Choroid plexus epithelial cell (primary cell): ENCODE results near the gene IRAK1.
"Not testable (repeated sequence)": the region's sequence is repeated elsewhere in the genome, so short reads cannot be mapped to it uniquely, and the experiment has no call there.

ENCODE experiments used
- DNase-seq: peaks from one replicate; pipeline ENCODE4 v3.0.0-alpha.2; 2010; ENCODE audit warnings: low read depth
- H3K4me3 ChIP-seq: 2 replicates; pipeline ENCODE4 v1.5.1; 2011; ENCODE audit warnings: low read depth, mild to moderate bottlenecking, control low read depth, low read length, moderate library complexity
- TF ChIP-seq, protein P1 (sequence below): conservative IDR thresholded peaks from 2 replicates; pipeline ENCODE4 v1.5.1; 2011; ENCODE audit warnings: low read depth, mild to moderate bottlenecking, control low read depth, inconsistent platforms, low read length, moderate library complexity

The IRAK1 gene

DNA sequence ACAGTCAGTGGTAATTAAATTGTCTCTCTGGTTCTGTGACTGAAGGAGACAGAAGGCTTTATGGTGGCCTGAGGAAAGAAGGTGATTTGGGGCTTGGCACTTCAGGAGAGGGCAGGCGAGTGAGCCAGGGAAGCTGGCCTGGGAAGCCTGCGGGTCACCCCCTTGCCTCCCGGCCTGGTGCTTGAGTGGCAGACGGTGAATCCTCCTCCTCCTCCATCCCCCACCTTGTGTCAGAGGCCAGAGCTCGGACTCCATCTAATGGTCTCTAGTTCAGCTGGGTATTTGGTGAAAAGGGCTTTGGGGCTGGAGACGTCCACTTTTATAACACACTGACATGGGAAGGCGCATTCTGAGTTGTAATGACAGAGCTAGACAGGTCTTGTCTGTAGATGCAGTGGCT lies 38.5 kb downstream of the IRAK1 start:
- TF ChIP-seq, protein P1, sequence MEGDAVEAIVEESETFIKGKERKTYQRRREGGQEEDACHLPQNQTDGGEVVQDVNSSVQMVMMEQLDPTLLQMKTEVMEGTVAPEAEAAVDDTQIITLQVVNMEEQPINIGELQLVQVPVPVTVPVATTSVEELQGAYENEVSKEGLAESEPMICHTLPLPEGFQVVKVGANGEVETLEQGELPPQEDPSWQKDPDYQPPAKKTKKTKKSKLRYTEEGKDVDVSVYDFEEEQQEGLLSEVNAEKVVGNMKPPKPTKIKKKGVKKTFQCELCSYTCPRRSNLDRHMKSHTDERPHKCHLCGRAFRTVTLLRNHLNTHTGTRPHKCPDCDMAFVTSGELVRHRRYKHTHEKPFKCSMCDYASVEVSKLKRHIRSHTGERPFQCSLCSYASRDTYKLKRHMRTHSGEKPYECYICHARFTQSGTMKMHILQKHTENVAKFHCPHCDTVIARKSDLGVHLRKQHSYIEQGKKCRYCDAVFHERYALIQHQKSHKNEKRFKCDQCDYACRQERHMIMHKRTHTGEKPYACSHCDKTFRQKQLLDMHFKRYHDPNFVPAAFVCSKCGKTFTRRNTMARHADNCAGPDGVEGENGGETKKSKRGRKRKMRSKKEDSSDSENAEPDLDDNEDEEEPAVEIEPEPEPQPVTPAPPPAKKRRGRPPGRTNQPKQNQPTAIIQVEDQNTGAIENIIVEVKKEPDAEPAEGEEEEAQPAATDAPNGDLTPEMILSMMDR = no peak
- H3K4me3 ChIP-seq = no peak overlapping the region
- DNase-seq = no peak

DNA sequence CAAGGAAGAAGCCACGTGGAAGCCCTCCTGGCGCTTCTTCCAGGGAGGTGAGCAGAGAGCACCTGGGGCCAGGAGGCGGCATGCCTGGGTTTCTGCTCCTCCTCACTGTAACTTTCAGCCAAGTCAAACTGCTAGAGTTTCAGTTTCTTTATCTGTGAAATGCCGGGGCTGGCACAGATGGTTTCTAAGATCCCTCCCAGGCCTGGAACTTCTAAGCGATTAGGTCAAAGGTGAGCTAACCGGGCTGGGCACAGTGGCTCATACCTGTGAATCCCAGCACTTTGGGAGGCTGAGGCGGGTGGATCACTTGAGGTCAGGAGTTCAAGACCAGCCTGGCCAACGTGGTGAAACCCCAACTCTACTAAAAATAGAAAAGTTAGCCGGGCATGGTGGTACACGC lies 39.3 kb downstream of the IRAK1 start:
- not testable (repeated sequence) for DNase-seq, H3K4me3 ChIP-seq

DNA sequence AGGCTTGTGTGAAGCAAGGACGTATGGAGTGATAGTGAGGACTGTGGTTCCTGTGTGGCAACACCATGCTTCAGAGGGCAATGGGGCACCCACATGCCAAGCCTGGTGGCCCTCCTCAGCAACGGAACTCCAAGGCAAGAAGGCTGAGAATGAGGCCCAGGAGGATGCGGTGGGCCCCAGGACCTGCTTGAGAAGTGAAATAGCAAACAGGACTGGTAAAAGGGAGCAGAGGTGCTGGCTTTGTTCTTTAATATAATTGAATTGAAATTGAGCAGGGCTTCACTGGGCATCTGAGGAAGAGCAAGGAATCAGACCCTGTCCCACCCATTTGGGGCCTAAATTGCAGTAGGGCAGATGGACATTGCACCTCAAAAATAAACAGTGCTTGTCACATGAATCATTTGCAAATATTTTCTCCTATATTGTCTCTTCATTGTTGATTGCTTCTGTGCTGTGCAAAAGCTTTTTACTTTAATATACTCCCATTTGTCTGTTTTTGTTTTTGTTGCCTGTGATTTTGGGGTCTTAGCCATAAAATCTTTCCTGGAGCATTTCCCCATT lies 44.9 kb downstream of the IRAK1 start:
- TF ChIP-seq, protein P1 = no peak
- no peak for DNase-seq

DNA sequence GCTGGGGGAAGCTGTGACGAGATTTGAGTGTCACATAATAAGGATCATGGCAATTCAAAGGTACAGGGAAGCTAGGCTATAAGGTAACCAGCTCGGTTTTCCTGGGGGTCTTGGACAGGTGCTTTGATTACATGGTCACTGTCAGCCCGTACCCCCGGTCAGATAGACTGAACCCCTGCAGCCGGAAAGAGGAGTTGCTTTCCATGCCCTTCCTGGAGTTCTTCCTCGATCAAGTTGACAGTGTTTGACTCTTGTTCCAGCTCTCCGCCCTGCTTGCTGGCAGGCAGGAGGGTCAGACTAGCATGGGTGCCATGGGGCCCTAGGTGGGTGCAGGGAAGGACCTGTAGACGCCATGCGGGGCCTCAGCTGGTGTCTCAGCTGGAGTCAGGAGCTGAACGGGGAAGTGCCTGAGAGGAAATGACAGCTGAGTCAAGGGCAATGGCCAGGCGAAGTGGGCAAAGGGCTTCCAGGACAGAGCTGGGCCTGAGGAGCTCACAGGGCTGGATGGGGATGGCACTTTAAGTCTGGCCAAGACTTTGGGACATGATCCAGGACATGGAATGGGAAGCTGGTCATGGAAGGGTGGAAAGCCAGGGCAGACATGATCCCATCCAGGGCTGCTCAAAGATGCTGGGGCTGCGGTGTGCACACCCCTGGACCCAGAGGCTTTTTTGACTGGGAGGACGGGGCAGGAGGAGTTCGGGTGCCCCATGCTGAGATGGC lies 45.5 kb downstream of the IRAK1 start:
- no peak overlapping the region for H3K4me3 ChIP-seq

More for the DNA sequence above, 44.9 kb downstream of the IRAK1 start:
- no peak overlapping the region for H3K4me3 ChIP-seq

DNA sequence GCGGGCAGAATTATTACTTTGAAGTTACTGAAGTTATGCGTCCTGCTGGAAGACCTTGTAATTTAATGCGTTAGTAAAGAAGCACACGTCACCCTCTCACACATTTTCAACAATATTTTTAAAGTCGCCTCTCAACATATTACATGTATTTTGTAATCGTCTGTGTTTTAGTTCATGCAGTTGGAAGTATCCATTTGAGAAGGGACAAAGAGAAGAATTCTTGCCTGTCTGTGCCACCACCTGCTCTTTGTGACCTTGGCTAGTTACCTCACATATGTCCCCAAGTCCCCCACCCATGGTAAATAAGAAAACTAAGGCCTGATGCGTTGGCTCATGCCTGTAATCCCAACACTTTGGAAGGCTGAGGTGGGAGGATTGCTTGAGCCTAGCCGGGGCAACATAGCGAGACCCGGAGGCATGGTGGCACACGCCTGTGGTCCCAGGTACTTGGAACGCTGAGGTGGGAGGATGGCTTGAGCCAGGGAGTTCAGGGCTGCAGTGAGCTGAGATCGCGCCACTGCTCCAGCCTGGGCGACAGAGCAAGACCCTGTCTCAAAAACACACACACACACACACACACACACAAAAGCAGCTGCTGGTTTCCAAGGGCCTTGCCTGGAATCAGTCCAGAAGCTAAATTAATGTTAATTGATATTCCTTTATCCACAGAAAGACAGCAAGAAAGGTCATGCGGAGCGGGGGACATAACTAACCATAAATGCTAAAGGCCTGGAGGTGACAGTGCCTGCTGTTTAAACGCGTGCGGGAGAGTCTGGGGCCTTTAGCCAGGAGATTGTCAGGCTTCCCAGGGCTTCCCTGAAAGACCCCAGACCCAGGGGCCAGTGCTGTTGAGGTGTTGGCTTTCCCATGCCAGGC lies 46.3 kb downstream of the IRAK1 start:
- H3K4me3 ChIP-seq = peak overlapping the region; percentile 83
- TF ChIP-seq, protein P1 = no peak
- DNase-seq = peak; percentile 34

More for the DNA sequence above, 45.5 kb downstream of the IRAK1 start:
- TF ChIP-seq, protein P1 = no peak
- no peak for DNase-seq

DNA sequence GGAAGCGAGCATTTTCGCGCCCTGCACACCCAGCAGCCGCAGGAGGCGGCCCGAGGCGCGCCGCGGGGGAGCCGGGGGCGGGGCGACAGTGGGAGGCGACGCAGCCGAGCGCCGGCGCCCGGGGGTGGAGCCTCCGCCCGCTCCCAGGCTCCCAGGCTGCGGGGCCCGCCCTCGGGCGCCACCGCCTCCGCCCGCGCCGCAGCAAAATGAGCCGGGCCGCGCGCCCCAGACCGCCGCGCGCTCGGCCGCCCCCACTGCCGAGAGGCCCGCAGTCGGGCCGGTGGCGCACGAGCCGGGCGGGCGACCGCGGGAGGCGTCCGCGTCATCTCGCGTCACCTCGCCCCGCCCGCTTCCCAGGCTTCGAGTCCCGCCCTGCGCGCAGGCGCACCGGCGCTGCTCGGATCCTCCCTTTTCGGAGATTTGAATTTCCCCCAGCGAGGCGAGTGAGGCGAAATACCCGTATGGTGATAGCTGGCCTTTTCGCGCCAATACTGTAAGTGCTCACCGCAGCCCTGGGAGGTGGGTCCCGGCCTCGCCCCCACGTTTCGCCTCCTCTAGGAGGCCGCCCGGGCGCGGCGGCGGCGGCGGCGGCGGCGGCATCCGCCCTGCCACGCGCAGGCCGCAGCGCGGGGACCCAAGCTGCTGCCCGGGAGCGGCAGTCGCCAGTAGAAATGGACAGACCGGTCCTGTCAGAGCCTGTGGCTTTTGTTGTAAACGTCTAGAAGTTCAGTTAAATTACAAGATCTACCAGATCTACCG lies 47.2 kb downstream of the IRAK1 start, which contains the start of gene TMEM187:
TSS of gene TMEM187 (plus strand) at position 387 of the 759 bp plus-strand sequence. CDS start 9,309 bp downstream, outside the sequence.
- peak; percentile 88 for DNase-seq
- peak within 1 kb of the TSS; percentile 83 for H3K4me3 ChIP-seq
- TF ChIP-seq, protein P1 = no peak
